WTC11 (cell line): ENCODE results near the gene SHISA7. TPM values are rescaled to one million over a fixed set of nuclear protein-coding genes. Genes with fewer than 3 reads are reported as not detected.

Experiments
- ATAC-seq: fragments of 200-7000 bp; cut with Tn5 transposase; 2 replicates; pipeline ENCODE4 v1.10.0; 2021; ENCODE audit warnings: mild to moderate bottlenecking, moderate library complexity
- CTCF ChIA-PET: fragments of 300-600 bp; sonication (Branson Sonifier 250); formaldehyde crosslinking; loops from one replicate; lab custom pipeline; 2021; ENCODE audit warnings: antibody characterized with exemption; lab: Charles Lee
- POLR2A ChIA-PET: fragments of 350-600 bp; sonication (Branson Sonifier 250); formaldehyde crosslinking; loops from one replicate; lab custom pipeline; 2021; ENCODE audit warnings: antibody characterized with exemption; lab: Charles Lee
- DNase-seq: peaks from one replicate; pipeline ENCODE4 v3.0.0; 2021; ENCODE audit warnings: low spot score
- H3K27ac Mint-ChIP-seq: 2 replicates; pipeline ENCODE4 v1.8.0; 2021; ENCODE audit warnings: mixed read lengths
- H3K27me3 Mint-ChIP-seq: 2 replicates; pipeline ENCODE4 v1.8.0; 2021; ENCODE audit warnings: low read depth, mild to moderate bottlenecking, moderate library complexity, mixed read lengths
- H3K36me3 Mint-ChIP-seq: 2 replicates; pipeline ENCODE4 v1.8.0; 2021; ENCODE audit warnings: mixed read lengths
- H3K4me1 Mint-ChIP-seq: 2 replicates; pipeline ENCODE4 v1.8.0; 2022; ENCODE audit warnings: mixed read lengths
- H3K4me3 Mint-ChIP-seq: 2 replicates; pipeline ENCODE4 v1.8.0; 2021; ENCODE audit warnings: mild to moderate bottlenecking, moderate library complexity, mixed read lengths
- H3K9me3 Mint-ChIP-seq: 2 replicates; pipeline ENCODE4 v1.8.0; 2021; ENCODE audit warnings: mixed read lengths
- AR ChIP-seq: fragments of 250-450 bp; sonication (Bioruptor Pico); IDR thresholded peaks from 2 replicates; pipeline ENCODE4 v1.9.0; 2021; ENCODE audit warnings: mild to moderate bottlenecking
- ATF1 ChIP-seq: sonication (generic); formaldehyde crosslinking; IDR thresholded peaks from 2 replicates; pipeline ENCODE4 v1.8.1; 2023; ENCODE audit warnings: mild to moderate bottlenecking, moderate library complexity, missing genetic modification reagents
- ERG ChIP-seq: fragments of 250-450 bp; sonication (Bioruptor Pico); IDR thresholded peaks from 2 replicates; pipeline ENCODE4 v1.8.0; 2021; ENCODE audit warnings: mild to moderate bottlenecking
- FOXP1 ChIP-seq: sonication (generic); formaldehyde crosslinking; IDR thresholded peaks from 2 replicates; pipeline ENCODE4 v1.8.0; 2022; ENCODE audit warnings: missing genetic modification reagents, mild to moderate bottlenecking, moderate library complexity, borderline replicate concordance
- GABPB1 ChIP-seq: sonication (generic); formaldehyde crosslinking; IDR thresholded peaks from 2 replicates; pipeline ENCODE4 v1.8.1; 2023; ENCODE audit warnings: mild to moderate bottlenecking, missing genetic modification reagents
- JAZF1 ChIP-seq: fragments of 250-450 bp; sonication (Bioruptor Pico); IDR thresholded peaks from 2 replicates; pipeline ENCODE4 v1.9.0; 2021; ENCODE audit warnings: moderate library complexity, mild to moderate bottlenecking, inconsistent platforms
- KAT7 ChIP-seq: sonication (generic); formaldehyde crosslinking; IDR thresholded peaks from 2 replicates; pipeline ENCODE4 v1.8.1; 2023; ENCODE audit warnings: missing genetic modification reagents, mild to moderate bottlenecking, borderline replicate concordance
- MLX ChIP-seq: sonication (generic); formaldehyde crosslinking; IDR thresholded peaks from 2 replicates; pipeline ENCODE4 v1.8.1; 2023; ENCODE audit warnings: mild to moderate bottlenecking, missing genetic modification reagents, moderate library complexity
- NFE2L1 ChIP-seq: sonication (generic); formaldehyde crosslinking; IDR thresholded peaks from 2 replicates; pipeline ENCODE4 v1.8.1; 2023; ENCODE audit warnings: missing genetic modification reagents
- NR1H2 ChIP-seq: sonication (generic); formaldehyde crosslinking; IDR thresholded peaks from 2 replicates; pipeline ENCODE4 v1.9.0; 2021; ENCODE audit warnings: mild to moderate bottlenecking, moderate library complexity, missing genetic modification reagents
- RORB ChIP-seq: fragments of 250-450 bp; sonication (Bioruptor Pico); IDR thresholded peaks from 2 replicates; pipeline ENCODE4 v1.9.0; 2021; ENCODE audit warnings: mild to moderate bottlenecking
- SOX15 ChIP-seq: fragments of 250-450 bp; sonication (Bioruptor Pico); IDR thresholded peaks from 2 replicates; pipeline ENCODE4 v1.9.0; 2021; ENCODE audit warnings: mild to moderate bottlenecking
- SP1 ChIP-seq: sonication (generic); formaldehyde crosslinking; conservative IDR thresholded peaks from 2 replicates; pipeline ENCODE4 v1.8.1; 2022; ENCODE audit warnings: missing genetic modification reagents
- TP53 ChIP-seq: sonication (generic); formaldehyde crosslinking; IDR thresholded peaks from 2 replicates; pipeline ENCODE4 v1.8.1; 2023; ENCODE audit warnings: mild to moderate bottlenecking, missing genetic modification reagents
- USF2 ChIP-seq: sonication (generic); formaldehyde crosslinking; IDR thresholded peaks from 2 replicates; pipeline ENCODE4 v1.8.1; 2023; ENCODE audit warnings: mild to moderate bottlenecking, missing genetic modification reagents, moderate library complexity
- ZBTB21 ChIP-seq: sonication (generic); formaldehyde crosslinking; IDR thresholded peaks from 2 replicates; pipeline ENCODE4 v1.8.1; 2023; ENCODE audit warnings: mild to moderate bottlenecking, missing genetic modification reagents, borderline replicate concordance
- ZNF263 ChIP-seq: sonication (generic); formaldehyde crosslinking; IDR thresholded peaks from 2 replicates; pipeline ENCODE4 v1.8.1; 2022; ENCODE audit warnings: low read depth, mild to moderate bottlenecking, moderate library complexity, missing genetic modification reagents
- total RNA-seq: library from RNA; stranded (reverse); gene quantifications from 3 replicates; pipeline ENCODE4 v1.2.3, GENCODE V29; 2021

The SHISA7 gene
- total RNA-seq, 1 experiment from 2014 or later, result 0.79 TPM

GRCh38 chr19:55441692-55442321 is 1.3 kb downstream of the SHISA7 start (continued):
- TF ChIP-seq AR (CRISPR knock-in tag) (no peak), USF2 (no peak), ZNF263 (CRISPR knock-in tag) (peak; percentile 61; the same call in 1 of the 2 replicates)
- TF ChIP-seq, all 79 proteins: peak for 5

- TF ChIP-seq JAZF1 (CRISPR knock-in tag) (no peak), FOXP1 (CRISPR knock-in tag) (no peak), MLX (CRISPR knock-in tag) (no peak), GABPB1 (CRISPR knock-in tag) (no peak), NFE2L1 (CRISPR knock-in tag) (no peak), ATF1 (CRISPR knock-in tag) (no peak), ERG (no peak), RORB (CRISPR knock-in tag) (no peak), SOX15 (no peak), KAT7 (CRISPR knock-in tag) (no peak), NR1H2 (CRISPR knock-in tag) (no peak), ZBTB21 (CRISPR knock-in tag) (no peak)
- Mint-ChIP-seq H3K27me3 (peaks cover 8% of the 10 kb centered on the region), H3K4me1 (peaks cover 23% of the 10 kb centered on the region), H3K36me3 (no peaks in the 10 kb centered on the region), H3K27ac (no peak overlapping the region; the same call in none of the 2 replicates), H3K9me3 (no peaks in the 10 kb centered on the region), H3K4me3 (peak overlapping the region; percentile 62)
- ATAC-seq (no peak), DNase-seq (no peak)
- ChIA-PET CTCF (interaction anchor here (0.8 to 1.4 kb wide), 5 partner anchors 20 to 165 kb away, joined by 3 read pairs; partner anchors contain the start of gene ISOC2), POLR2A (no interaction called here)
Measured at GRCh38 chr19:55441319-55441691, 1.8 kb downstream of the SHISA7 start.

GRCh38 chr19:55440411-55441105 is 2.5 kb downstream of the SHISA7 start:
- ATAC-seq (peak; percentile 42), DNase-seq (peak; percentile 88)
- POLR2A ChIA-PET, result interaction anchor here (0.6 kb wide), 1 partner anchor 143 kb away, joined by 3 read pairs; no protein-coding TSS in a partner anchor
- Mint-ChIP-seq H3K27ac (0 out of 2 replicates have a peak overlapping the region, but pooled peaks have one; percentile 2), H3K4me3 (peak overlapping the region; percentile 62), H3K27me3 (peaks cover 8% of the 10 kb centered on the region), H3K4me1 (peaks cover 23% of the 10 kb centered on the region), H3K36me3 (no peaks in the 10 kb centered on the region), H3K9me3 (no peaks in the 10 kb centered on the region)
- TF ChIP-seq TP53 (CRISPR knock-in tag) (no peak), SP1 (peak; percentile 42)
- CTCF ChIA-PET, result interaction anchor here (1.1 kb wide), 1 partner anchor 22 kb away, joined by 3 read pairs; no protein-coding TSS in a partner anchor
